SK-N-SH treated with all-trans-retinoic acid at 6 μM for 48 hours (cell line): ENCODE measurements around the gene SIPA1.

Experiments
- ARNTL ChIP-seq: fragments of 450-650 bp; formaldehyde crosslinking; IDR thresholded peaks from 2 replicates; pipeline ENCODE4 v1.5.0; 2020; ENCODE audit warnings: low read depth, mild to moderate bottlenecking, moderate library complexity, borderline replicate concordance
- ESRRG ChIP-seq: fragments of 250-450 bp; sonication (Bioruptor Pico); IDR thresholded peaks from 2 replicates; pipeline ENCODE4 v1.6.1; 2021; ENCODE audit warnings: mild to moderate bottlenecking
- OSR1 ChIP-seq: fragments of 250-450 bp; sonication (Bioruptor Pico); IDR thresholded peaks from 2 replicates; pipeline ENCODE4 v1.8.0; 2022; ENCODE audit warnings: moderate library complexity, mild to moderate bottlenecking, inconsistent platforms
- TCF4 ChIP-seq: fragments of 250-450 bp; sonication (Bioruptor Pico); IDR thresholded peaks from 2 replicates; pipeline ENCODE4 v1.8.0; 2021; ENCODE audit warnings: mild to moderate bottlenecking, moderate library complexity, borderline replicate concordance
- TOX ChIP-seq: fragments of 250-450 bp; sonication (Bioruptor Pico); IDR thresholded peaks from 2 replicates; pipeline ENCODE4 v1.8.0; 2021; ENCODE audit warnings: mild to moderate bottlenecking, moderate library complexity, borderline replicate concordance
- ZFP3 ChIP-seq: fragments of 250-450 bp; sonication (Bioruptor Pico); IDR thresholded peaks from 2 replicates; pipeline ENCODE4 v1.5.0; 2020; ENCODE audit warnings: mild to moderate bottlenecking, moderate library complexity
- ZNF565 ChIP-seq: fragments of 450-650 bp; formaldehyde crosslinking; conservative IDR thresholded peaks from 2 replicates; pipeline ENCODE4 v1.5.0; 2020; ENCODE audit warnings: low read depth, mild to moderate bottlenecking, moderate library complexity
- TF ChIP-seq, protein P1 (sequence below): fragments of 250-450 bp; sonication (Bioruptor Pico); IDR thresholded peaks from 2 replicates; pipeline ENCODE4 v1.8.0; 2020; ENCODE audit warnings: mild to moderate bottlenecking, moderate library complexity, borderline replicate concordance
- TF ChIP-seq, protein P2 (sequence below): fragments of 250-450 bp; sonication (Bioruptor Pico); IDR thresholded peaks from 2 replicates; pipeline ENCODE4 v1.5.0; 2020; ENCODE audit warnings: mild to moderate bottlenecking, moderate library complexity
- TF ChIP-seq, protein P3 (sequence below): fragments of 250-450 bp; sonication (Bioruptor Pico); IDR thresholded peaks from 2 replicates; pipeline ENCODE4 v1.8.0; 2021; ENCODE audit warnings: low read depth, mild to moderate bottlenecking, moderate library complexity, borderline replicate concordance
- TF ChIP-seq, protein P4 (sequence below): fragments of 250-450 bp; sonication (Bioruptor Pico); IDR thresholded peaks from 2 replicates; pipeline ENCODE4 v1.5.1; 2020; ENCODE audit warnings: low read depth, mild to moderate bottlenecking, moderate library complexity
- TF ChIP-seq, protein P5 (sequence below): fragments of 250-450 bp; sonication (Bioruptor Pico); IDR thresholded peaks from 2 replicates; pipeline ENCODE4 v1.5.1; 2021; ENCODE audit warnings: mild to moderate bottlenecking, moderate library complexity

DNA sequence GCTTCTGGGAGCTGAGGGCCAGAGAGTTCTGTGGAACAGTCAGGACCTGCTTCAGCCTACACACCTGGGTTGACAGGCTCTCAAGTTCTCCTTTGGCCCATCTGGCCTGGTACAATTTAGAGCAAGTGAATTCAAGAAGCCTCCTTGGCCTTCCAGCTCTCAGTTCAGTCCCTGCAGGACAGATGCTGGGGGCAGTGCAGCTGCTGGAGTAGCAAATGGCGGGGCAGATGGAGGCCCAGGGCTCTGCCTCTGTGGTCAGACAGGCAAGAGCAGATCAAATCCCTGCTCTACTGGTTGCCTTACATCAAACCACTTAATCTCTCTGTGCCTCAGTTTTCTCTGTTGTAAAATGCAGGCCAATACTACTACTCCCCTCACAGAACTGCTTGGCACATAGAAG is 33.6 kb upstream of the SIPA1 start:
- TF ChIP-seq TCF4 (CRISPR knock-in tag) (no peak), ARNTL (CRISPR knock-in tag) (no peak), ZNF565 (CRISPR knock-in tag) (no peak), ZFP3 (CRISPR knock-in tag) (no peak), OSR1 (CRISPR knock-in tag) (no peak), ESRRG (CRISPR knock-in tag) (no peak), TOX (CRISPR knock-in tag) (no peak)
- TF ChIP-seq, protein P1, sequence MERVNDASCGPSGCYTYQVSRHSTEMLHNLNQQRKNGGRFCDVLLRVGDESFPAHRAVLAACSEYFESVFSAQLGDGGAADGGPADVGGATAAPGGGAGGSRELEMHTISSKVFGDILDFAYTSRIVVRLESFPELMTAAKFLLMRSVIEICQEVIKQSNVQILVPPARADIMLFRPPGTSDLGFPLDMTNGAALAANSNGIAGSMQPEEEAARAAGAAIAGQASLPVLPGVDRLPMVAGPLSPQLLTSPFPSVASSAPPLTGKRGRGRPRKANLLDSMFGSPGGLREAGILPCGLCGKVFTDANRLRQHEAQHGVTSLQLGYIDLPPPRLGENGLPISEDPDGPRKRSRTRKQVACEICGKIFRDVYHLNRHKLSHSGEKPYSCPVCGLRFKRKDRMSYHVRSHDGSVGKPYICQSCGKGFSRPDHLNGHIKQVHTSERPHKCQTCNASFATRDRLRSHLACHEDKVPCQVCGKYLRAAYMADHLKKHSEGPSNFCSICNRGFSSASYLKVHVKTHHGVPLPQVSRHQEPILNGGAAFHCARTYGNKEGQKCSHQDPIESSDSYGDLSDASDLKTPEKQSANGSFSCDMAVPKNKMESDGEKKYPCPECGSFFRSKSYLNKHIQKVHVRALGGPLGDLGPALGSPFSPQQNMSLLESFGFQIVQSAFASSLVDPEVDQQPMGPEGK (CRISPR knock-in tag) = no peak
- TF ChIP-seq, protein P2, sequence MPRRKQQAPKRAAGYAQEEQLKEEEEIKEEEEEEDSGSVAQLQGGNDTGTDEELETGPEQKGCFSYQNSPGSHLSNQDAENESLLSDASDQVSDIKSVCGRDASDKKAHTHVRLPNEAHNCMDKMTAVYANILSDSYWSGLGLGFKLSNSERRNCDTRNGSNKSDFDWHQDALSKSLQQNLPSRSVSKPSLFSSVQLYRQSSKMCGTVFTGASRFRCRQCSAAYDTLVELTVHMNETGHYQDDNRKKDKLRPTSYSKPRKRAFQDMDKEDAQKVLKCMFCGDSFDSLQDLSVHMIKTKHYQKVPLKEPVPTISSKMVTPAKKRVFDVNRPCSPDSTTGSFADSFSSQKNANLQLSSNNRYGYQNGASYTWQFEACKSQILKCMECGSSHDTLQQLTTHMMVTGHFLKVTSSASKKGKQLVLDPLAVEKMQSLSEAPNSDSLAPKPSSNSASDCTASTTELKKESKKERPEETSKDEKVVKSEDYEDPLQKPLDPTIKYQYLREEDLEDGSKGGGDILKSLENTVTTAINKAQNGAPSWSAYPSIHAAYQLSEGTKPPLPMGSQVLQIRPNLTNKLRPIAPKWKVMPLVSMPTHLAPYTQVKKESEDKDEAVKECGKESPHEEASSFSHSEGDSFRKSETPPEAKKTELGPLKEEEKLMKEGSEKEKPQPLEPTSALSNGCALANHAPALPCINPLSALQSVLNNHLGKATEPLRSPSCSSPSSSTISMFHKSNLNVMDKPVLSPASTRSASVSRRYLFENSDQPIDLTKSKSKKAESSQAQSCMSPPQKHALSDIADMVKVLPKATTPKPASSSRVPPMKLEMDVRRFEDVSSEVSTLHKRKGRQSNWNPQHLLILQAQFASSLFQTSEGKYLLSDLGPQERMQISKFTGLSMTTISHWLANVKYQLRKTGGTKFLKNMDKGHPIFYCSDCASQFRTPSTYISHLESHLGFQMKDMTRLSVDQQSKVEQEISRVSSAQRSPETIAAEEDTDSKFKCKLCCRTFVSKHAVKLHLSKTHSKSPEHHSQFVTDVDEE = no peak
- TF ChIP-seq, protein P3, sequence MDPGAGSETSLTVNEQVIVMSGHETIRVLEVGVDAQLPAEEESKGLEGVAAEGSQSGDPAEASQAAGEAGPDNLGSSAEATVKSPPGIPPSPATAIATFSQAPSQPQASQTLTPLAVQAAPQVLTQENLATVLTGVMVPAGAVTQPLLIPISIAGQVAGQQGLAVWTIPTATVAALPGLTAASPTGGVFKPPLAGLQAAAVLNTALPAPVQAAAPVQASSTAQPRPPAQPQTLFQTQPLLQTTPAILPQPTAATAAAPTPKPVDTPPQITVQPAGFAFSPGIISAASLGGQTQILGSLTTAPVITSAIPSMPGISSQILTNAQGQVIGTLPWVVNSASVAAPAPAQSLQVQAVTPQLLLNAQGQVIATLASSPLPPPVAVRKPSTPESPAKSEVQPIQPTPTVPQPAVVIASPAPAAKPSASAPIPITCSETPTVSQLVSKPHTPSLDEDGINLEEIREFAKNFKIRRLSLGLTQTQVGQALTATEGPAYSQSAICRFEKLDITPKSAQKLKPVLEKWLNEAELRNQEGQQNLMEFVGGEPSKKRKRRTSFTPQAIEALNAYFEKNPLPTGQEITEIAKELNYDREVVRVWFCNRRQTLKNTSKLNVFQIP (CRISPR knock-in tag) = no peak
- TF ChIP-seq, protein P4, sequence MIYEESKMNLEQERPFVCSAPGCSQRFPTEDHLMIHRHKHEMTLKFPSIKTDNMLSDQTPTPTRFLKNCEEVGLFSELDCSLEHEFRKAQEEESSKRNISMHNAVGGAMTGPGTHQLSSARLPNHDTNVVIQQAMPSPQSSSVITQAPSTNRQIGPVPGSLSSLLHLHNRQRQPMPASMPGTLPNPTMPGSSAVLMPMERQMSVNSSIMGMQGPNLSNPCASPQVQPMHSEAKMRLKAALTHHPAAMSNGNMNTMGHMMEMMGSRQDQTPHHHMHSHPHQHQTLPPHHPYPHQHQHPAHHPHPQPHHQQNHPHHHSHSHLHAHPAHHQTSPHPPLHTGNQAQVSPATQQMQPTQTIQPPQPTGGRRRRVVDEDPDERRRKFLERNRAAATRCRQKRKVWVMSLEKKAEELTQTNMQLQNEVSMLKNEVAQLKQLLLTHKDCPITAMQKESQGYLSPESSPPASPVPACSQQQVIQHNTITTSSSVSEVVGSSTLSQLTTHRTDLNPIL (CRISPR knock-in tag) = no peak
- TF ChIP-seq, protein P5, sequence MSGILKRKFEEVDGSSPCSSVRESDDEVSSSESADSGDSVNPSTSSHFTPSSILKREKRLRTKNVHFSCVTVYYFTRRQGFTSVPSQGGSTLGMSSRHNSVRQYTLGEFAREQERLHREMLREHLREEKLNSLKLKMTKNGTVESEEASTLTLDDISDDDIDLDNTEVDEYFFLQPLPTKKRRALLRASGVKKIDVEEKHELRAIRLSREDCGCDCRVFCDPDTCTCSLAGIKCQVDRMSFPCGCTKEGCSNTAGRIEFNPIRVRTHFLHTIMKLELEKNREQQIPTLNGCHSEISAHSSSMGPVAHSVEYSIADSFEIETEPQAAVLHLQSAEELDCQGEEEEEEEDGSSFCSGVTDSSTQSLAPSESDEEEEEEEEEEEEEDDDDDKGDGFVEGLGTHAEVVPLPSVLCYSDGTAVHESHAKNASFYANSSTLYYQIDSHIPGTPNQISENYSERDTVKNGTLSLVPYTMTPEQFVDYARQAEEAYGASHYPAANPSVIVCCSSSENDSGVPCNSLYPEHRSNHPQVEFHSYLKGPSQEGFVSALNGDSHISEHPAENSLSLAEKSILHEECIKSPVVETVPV (CRISPR knock-in tag) = no peak
